ENCODE results near the gene FBXO27.

Gene FBXO27, protein sequence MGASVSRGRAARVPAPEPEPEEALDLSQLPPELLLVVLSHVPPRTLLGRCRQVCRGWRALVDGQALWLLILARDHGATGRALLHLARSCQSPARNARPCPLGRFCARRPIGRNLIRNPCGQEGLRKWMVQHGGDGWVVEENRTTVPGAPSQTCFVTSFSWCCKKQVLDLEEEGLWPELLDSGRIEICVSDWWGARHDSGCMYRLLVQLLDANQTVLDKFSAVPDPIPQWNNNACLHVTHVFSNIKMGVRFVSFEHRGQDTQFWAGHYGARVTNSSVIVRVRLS

DNA sequence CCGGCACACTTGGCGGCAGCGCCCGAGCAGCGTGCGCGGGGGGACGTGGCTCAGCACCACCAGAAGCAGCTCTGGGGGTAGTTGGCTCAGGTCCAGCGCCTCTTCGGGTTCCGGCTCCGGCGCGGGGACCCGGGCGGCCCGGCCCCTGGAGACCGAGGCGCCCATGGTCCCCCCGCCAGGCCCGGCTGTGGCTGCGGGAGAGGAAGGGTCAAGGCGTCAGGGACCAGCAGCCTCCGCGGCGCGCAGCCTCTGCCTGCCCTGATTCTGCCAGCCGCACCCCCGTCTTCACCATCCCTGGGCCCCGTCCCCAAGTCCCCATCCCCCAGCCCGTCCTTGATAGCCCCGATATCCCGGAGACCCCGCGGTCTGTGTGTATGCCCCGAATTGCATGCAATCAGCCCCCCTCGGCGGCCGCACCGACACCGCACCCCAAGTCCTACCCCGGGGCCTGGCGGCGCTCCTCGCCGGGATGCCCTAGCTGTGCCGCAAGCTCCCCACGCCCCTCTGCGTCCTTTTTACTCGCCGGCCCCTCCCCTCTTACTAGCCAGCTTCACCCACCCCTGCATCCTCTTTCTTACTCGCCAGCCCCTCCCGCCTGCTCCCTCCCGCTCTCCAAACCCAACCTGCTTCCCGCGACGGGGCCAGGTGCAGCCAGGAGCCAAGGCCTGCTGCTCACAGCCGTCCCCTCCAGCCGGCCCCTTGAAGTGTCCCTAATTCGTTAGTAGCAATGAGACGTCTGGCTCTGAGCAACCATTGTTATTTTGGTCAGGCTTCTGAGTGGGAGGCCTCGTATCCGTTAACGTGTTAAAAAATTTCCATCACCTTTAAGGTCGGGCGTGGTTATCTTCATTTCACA, at the start of gene FBXO27:
Gene FBXO27, minus strand, starts transcription at position 487 of the 856 bp plus-strand sequence. Its CDS starts 322 bp downstream, at position 165.
- TF ChIP-seq, protein P1, sequence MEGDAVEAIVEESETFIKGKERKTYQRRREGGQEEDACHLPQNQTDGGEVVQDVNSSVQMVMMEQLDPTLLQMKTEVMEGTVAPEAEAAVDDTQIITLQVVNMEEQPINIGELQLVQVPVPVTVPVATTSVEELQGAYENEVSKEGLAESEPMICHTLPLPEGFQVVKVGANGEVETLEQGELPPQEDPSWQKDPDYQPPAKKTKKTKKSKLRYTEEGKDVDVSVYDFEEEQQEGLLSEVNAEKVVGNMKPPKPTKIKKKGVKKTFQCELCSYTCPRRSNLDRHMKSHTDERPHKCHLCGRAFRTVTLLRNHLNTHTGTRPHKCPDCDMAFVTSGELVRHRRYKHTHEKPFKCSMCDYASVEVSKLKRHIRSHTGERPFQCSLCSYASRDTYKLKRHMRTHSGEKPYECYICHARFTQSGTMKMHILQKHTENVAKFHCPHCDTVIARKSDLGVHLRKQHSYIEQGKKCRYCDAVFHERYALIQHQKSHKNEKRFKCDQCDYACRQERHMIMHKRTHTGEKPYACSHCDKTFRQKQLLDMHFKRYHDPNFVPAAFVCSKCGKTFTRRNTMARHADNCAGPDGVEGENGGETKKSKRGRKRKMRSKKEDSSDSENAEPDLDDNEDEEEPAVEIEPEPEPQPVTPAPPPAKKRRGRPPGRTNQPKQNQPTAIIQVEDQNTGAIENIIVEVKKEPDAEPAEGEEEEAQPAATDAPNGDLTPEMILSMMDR (IDR thresholded peaks at IDR 0.05): no peak

DNA sequence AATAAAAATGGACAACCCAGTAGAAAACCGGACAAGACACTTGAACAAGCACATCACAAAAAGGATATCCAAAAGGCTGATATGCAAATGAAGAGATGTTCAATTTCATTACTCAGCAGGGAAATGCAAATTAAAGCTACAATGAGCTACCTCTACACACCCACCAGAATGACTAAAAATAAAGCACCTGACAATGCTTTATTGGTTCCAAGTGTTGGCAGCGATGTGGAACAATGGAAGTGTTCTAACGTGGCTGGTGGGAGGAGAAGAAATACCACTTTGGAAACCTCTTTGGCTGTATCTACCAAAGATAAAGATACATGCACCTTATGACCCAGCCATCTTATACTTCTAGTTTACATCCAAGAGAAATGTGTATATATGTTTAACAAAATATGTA, 48.1 kb upstream of the FBXO27 start:
- TF ChIP-seq, protein P1 (IDR thresholded peaks at IDR 0.05): no peak

DNA sequence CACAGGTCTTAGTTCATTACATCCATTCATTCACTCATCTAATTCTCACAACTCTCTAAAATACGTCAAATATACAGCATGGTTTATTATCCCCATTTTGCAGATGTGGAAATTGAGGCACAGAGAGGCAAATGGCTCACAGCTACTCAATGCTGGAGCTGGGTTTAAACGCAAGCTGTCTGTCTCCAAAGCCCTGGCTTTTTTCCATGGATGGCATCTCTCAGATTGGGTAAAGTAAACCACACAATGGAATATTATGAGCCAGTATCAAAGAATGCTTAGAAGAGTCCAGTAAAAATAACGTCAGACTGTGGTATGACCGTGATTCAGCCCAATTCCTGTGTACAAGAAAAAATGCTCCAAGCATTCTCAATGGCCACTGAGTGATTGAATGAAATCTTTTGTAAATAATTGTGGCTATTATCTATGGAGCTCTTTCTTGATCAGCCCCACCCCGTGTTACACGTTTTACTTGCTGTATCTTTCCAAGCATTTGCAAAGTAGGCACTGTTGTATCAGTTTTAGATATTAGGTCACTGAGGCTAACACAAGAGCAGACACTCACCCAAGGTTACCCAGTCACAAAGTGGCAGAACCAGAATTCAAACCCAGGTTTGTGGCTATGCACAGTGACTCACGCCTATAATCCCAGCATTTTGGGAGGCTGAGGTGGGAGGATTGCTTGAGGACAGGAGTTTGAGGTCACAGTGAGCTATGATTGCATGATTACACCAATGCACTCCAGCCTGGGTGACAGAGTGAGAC, 46.3 kb upstream of the FBXO27 start:
- TF ChIP-seq, protein P1 (IDR thresholded peaks at IDR 0.05): no peak

DNA sequence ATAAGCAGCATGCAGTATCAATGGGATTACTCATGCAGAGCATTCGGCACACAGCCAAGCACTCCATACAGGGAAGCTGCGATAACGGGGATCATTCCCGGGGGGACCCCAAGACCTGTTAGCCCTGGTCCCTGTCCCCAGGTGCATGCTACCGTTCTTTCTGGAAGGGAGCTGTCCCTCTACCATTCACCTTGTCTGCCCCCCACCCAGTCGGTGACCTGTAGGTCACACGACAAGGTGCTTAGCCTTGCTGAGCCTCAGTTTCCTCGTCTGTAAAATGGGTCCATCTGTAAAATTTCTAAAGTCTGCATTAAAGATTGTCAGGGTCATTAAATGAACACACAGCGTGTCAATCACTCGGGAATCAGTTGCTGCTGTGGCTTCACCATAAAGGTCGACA, 45.0 kb upstream of the FBXO27 start:
- TF ChIP-seq, protein P1 (IDR thresholded peaks at IDR 0.05): no peak

DNA sequence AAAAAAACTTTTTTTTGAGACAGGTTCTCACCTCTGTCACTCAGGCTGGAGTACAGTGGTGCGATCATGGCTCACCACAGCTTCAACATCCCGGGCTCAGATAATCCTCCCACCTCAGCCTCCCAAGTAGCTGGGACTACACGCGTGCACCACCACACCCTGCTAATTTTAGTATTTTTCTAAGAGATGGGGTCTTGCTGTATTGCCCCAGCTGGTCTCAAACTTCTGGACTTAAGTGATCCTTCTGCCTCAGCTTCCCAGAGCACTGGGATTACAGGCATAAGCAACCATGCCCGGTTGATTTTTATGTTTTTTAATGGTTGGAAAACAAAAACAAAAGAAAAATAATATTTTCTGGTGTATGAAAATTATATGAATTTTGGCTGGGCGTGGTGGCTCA, 42.6 kb upstream of the FBXO27 start:
- TF ChIP-seq, protein P1 (IDR thresholded peaks at IDR 0.05): no peak

DNA sequence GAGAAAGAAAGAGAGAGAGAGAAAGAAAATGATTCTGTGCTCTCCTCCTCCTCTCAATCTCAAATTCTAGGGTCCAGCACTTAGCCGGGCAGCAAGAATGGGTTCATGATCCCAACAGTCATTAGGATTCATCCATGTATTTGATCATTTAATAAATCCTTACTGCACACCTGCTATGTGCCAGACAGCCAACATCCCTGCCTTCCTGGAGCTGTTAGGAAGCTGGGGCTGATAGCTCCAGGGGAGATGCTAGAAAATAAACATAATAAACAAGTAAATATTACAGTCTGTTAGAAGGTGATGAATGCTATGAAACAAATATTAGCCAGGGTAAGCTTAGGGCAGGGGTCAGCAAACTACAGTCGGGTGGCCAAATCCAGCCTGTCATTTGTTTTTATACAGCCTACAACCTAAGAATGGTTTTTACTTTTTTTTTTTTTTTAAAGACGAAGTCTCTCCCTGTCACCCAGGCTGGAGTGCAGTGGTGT, 41.9 kb upstream of the FBXO27 start:
- TF ChIP-seq, protein P1 (IDR thresholded peaks at IDR 0.05): no peak

DNA sequence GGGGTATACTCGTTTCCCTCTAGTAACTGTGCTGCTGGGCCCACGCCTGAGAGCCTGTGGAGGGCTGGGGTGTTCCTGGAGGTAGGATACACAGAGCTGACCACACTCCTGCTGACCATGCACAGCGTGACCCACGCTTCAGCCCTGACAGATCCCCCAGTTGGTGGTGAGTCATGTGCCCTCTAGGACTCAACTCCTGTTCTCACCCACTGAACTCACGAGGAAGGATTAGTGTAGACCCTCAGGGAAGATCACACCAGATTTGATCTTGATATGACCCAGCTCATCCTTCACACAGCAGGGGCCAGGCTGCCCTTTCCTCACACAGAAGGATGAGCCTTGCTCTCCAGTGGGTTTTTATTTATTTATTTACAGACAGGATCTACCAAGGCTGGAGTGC, 38.5 kb upstream of the FBXO27 start:
- TF ChIP-seq, protein P1 (IDR thresholded peaks at IDR 0.05): no peak
